CD8-positive, alpha-beta memory T cell (primary cell): ENCODE measurements around the gene SLC9A5. TPM values are rescaled to one million over a fixed set of nuclear protein-coding genes. Genes with fewer than 3 reads are reported as not detected.

Experiments
- CTCF ChIA-PET: fragments of 350-600 bp; sonication (Branson Sonifier 250); formaldehyde crosslinking; loops from one replicate; lab custom pipeline; 2021; ENCODE audit warnings: antibody characterized with exemption; lab: Charles Lee
- POLR2A ChIA-PET: fragments of 350-600 bp; sonication (Branson Sonifier 250); formaldehyde crosslinking; loops from one replicate; lab custom pipeline; 2021; ENCODE audit warnings: antibody characterized with exemption; lab: Charles Lee
- DNase-seq, 5 donors: peaks; one replicate each; pipeline versions ENCODE4 v3.0.0 to v3.0.0-alpha.2; 2020 to 2022; ENCODE audit warnings: mixed read lengths in 1 of 5
- H3K27ac ChIP-seq: one replicate; pipeline ENCODE4 v1.7.0; 2013; ENCODE audit warnings: low read depth, mild to moderate bottlenecking, low read length, moderate library complexity
- H3K27me3 ChIP-seq: 2 replicates; pipeline ENCODE4 v1.7.0; 2013; ENCODE audit warnings: low read length, mild to moderate bottlenecking; ENCODE audit not compliant: insufficient read depth, poor library complexity, severe bottlenecking
- H3K36me3 ChIP-seq: 2 replicates; pipeline ENCODE4 v1.7.0; 2013; ENCODE audit warnings: mild to moderate bottlenecking, low read length, moderate library complexity; ENCODE audit not compliant: insufficient read depth
- H3K4me1 ChIP-seq: 2 replicates; pipeline ENCODE4 v1.7.0; 2013; ENCODE audit warnings: mild to moderate bottlenecking, low read length, moderate library complexity; ENCODE audit not compliant: insufficient read depth
- H3K4me3 ChIP-seq: 2 replicates; pipeline ENCODE4 v1.7.0; 2013; ENCODE audit warnings: mild to moderate bottlenecking, low read length
- H3K9me3 ChIP-seq: 2 replicates; pipeline ENCODE4 v1.7.0; 2013; ENCODE audit warnings: mild to moderate bottlenecking, low read length
- H3K27ac Mint-ChIP-seq, 8 donors: one replicate each; pipeline ENCODE4 v1.8.0; 2020 to 2021; ENCODE audit warnings: mixed read lengths in 8 of 8, mild to moderate bottlenecking in 6 of 8, inconsistent platforms in 3 of 8, moderate library complexity in 3 of 8
- H3K27me3 Mint-ChIP-seq, 2 donors: one replicate each; pipeline ENCODE4 v1.8.0; 2020 to 2021; ENCODE audit warnings: mixed read lengths in 2 of 2, mild to moderate bottlenecking in 1 of 2, moderate library complexity in 1 of 2
- H3K36me3 Mint-ChIP-seq, 3 donors: one replicate each; pipeline ENCODE4 v1.8.0; 2020 to 2021; ENCODE audit warnings: mixed read lengths in 3 of 3, inconsistent platforms in 1 of 3, mild to moderate bottlenecking in 1 of 3
- H3K4me1 Mint-ChIP-seq, 3 donors: one replicate each; pipeline ENCODE4 v1.8.0; 2020 to 2021; ENCODE audit warnings: mixed read lengths in 3 of 3, inconsistent platforms in 1 of 3, mild to moderate bottlenecking in 1 of 3
- H3K4me3 Mint-ChIP-seq, 7 donors: one replicate each; pipeline ENCODE4 v1.8.0; 2020 to 2021; ENCODE audit warnings: mixed read lengths in 7 of 7, mild to moderate bottlenecking in 6 of 7, moderate library complexity in 4 of 7, inconsistent platforms in 2 of 7
- H3K9me3 Mint-ChIP-seq, 5 donors: one replicate each; pipeline ENCODE4 v1.8.0; 2020 to 2022; ENCODE audit warnings: mixed read lengths in 5 of 5, mild to moderate bottlenecking in 3 of 5, moderate library complexity in 2 of 5, inconsistent platforms in 1 of 5
- polyA plus RNA-seq: library from polyadenylated mRNA; unstranded; fragments of 300-500 nt; fragmentation: Illumina TruSeq; gene quantifications from one replicate; pipeline ENCODE4 v1.2.3, GENCODE V29; 2021
- total RNA-seq, 2 experiments: library from RNA; stranded (reverse); gene quantifications; one replicate each; pipeline ENCODE4 v1.2.3, GENCODE V29; 2021

Gene SLC9A5
- total and polyA plus RNA-seq, 3 experiments from 2014 or later: 5.2 TPM; not detected in 1

GRCh38 chr16:67233596-67233995 is 15.2 kb upstream of the SLC9A5 start:
- H3K27me3 ChIP-seq: no peaks in the 10 kb centered on the region
- peaks cover 5 to 13% (median 7%) of the 10 kb centered on the region in 3 donors for H3K4me1 Mint-ChIP-seq
- DNase-seq: no peak
- no peaks in the 10 kb centered on the region for H3K9me3 ChIP-seq
- CTCF ChIA-PET: no interaction called here
- POLR2A ChIA-PET: no interaction called here
- no peaks in the 10 kb centered on the region for H3K4me1 ChIP-seq
- peak overlapping the region in 1 of 7 donors; percentile 6 for H3K4me3 Mint-ChIP-seq
- H3K36me3 ChIP-seq: peaks cover 34% of the 10 kb centered on the region
- H3K27ac Mint-ChIP-seq: no peak overlapping the region
- H3K36me3 Mint-ChIP-seq: peaks cover 0 to 81% (median 7%) of the 10 kb centered on the region in 3 donors
- H3K4me3 ChIP-seq: no peak overlapping the region
- peaks cover 0 to 2% of the 10 kb centered on the region in 2 donors for H3K27me3 Mint-ChIP-seq
- H3K27ac ChIP-seq: no peak overlapping the region
- H3K9me3 Mint-ChIP-seq: no peaks in the 10 kb centered on the region

DNA sequence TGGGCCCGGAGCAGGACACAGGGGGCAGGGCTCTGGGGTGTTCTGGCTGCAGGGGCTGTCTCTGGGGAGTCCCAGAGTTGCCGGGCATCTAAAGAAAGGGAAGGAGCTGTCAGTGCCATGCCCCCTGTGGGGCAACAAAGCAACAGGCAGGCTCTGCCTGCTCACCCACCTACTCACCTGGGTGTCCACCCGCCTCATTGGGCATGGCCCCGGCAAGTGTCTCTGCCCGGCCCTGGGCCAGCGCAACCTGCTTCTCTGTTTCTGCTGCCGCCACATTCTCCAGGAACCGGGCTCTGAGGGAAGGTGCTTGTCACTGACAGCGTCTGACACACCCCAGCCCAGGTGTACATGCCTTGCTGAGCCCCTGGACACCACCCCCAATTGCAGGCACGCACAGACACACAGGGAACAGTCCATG is 14.6 kb upstream of the SLC9A5 start:
- DNase-seq: no peak
- peak overlapping the region in 2 of 8 donors; percentile 45 to 58 for H3K27ac Mint-ChIP-seq
- Histone ChIP-seq H3K4me3 (no peak overlapping the region), H3K36me3 (peaks cover 28% of the 10 kb centered on the region), H3K27me3 (no peaks in the 10 kb centered on the region), H3K9me3 (no peaks in the 10 kb centered on the region), H3K27ac (no peak overlapping the region), H3K4me1 (no peaks in the 10 kb centered on the region)
- no peaks in the 10 kb centered on the region for H3K9me3 Mint-ChIP-seq
- ChIA-PET POLR2A (no interaction called here), CTCF (no interaction called here)
- H3K36me3 Mint-ChIP-seq: peaks cover 0 to 81% (median 7%) of the 10 kb centered on the region in 3 donors
- peaks cover 5 to 8% (median 7%) of the 10 kb centered on the region in 3 donors for H3K4me1 Mint-ChIP-seq
- peaks cover 0 to 2% of the 10 kb centered on the region in 2 donors for H3K27me3 Mint-ChIP-seq
- H3K4me3 Mint-ChIP-seq: no peak overlapping the region

DNA sequence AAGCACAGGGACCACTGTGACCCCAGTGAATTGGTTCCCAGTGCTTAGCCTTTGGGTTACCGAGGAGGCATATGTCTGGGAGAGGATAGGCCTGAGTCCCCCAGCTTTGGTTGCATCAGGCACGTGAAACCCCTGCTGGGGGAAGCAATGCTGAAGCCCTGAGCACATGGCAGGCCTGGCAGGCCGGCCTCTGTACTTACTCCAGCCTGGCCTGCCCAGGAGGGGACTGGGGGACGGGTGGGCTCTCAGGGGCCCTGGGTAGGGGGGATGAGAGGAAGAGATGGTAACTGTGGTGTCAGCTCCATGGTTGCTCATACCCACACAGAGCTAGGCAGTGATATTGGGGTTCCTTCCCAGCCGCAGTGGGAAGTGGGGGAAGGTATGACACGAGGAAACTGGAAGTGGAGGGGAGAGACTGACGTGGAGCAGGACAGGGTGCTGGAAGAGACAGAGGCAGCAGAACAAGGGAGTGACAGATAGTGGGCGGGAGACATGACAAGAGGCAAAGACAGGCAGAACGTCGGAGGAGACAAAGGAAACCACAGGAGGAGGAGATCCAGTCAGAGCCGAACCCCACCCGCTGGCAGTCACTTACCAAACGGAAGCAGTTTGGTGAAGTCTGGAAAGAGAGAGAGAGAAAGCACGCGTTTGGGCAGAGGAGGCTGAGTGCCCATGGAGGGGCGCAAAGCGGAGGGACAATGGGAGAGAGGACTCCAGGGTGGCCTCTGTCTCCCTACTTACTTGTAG is 12.8 kb upstream of the SLC9A5 start:
- no peak overlapping the region for H3K27ac ChIP-seq
- CTCF ChIA-PET: interaction anchor here (1.1 to 2.8 kb wide), 3 partner anchors 8 to 12 kb away, joined by 3 to 8 read pairs (median 4); partner anchors contain the start of gene TMEM208
- H3K4me1 ChIP-seq: no peaks in the 10 kb centered on the region
- peaks cover 5 to 7% (median 6%) of the 10 kb centered on the region in 3 donors for H3K4me1 Mint-ChIP-seq
- POLR2A ChIA-PET: no interaction called here
- H3K36me3 Mint-ChIP-seq: peaks cover 0 to 70% (median 7%) of the 10 kb centered on the region in 3 donors
- DNase-seq: peak in 4 of 5 donors; percentile 23 to 66 (median 42)
- peak overlapping the region; percentile 69 to 96 (median 92) for H3K27ac Mint-ChIP-seq
- no peaks in the 10 kb centered on the region for H3K27me3 ChIP-seq
- peak overlapping the region; percentile 38 to 86 (median 61) for H3K4me3 Mint-ChIP-seq
- peaks cover 24% of the 10 kb centered on the region for H3K36me3 ChIP-seq
- no peaks in the 10 kb centered on the region for H3K9me3 ChIP-seq
- H3K4me3 ChIP-seq: no peak overlapping the region
- H3K9me3 Mint-ChIP-seq: no peaks in the 10 kb centered on the region
- peaks cover 0 to 2% of the 10 kb centered on the region in 2 donors for H3K27me3 Mint-ChIP-seq

- Histone ChIP-seq H3K27me3 (no peaks in the 10 kb centered on the region), H3K9me3 (no peaks in the 10 kb centered on the region), H3K4me3 (no peak overlapping the region), H3K36me3 (peaks cover 17% of the 10 kb centered on the region), H3K27ac (no peak overlapping the region), H3K4me1 (no peaks in the 10 kb centered on the region)
- Mint-ChIP-seq H3K9me3 (no peaks in the 10 kb centered on the region), H3K4me3 (peak overlapping the region in 6 of 7 donors; percentile 38 to 71 (median 57)), H3K36me3 (peaks cover 0 to 62% (median 7%) of the 10 kb centered on the region in 3 donors), H3K27me3 (peaks cover 0 to 2% of the 10 kb centered on the region in 2 donors), H3K27ac (peak overlapping the region; percentile 69 to 96 (median 92)), H3K4me1 (peaks cover 7 to 11% (median 8%) of the 10 kb centered on the region in 3 donors)
- POLR2A ChIA-PET: interaction anchor here (1.8 kb wide), 1 partner anchor 10 kb away, joined by 7 read pairs; the partner anchor contains the start of gene TMEM208
- DNase-seq: peak; percentile 60 to 75 (median 64)
- CTCF ChIA-PET: interaction anchor here (1.2 to 2.8 kb wide), 2 partner anchors 9 to 42 kb away, joined by 4 to 8 read pairs; partner anchors contain the start of gene TMEM208
Measured at GRCh38 chr16:67236563-67237395, 12.0 kb upstream of the SLC9A5 start.

GRCh38 chr16:67237396-67238277 is 11.1 kb upstream of the SLC9A5 start:
- DNase-seq: no peak
- no peak overlapping the region for H3K27ac ChIP-seq
- no peak overlapping the region for H3K4me3 Mint-ChIP-seq
- H3K9me3 ChIP-seq: no peaks in the 10 kb centered on the region
- ChIA-PET POLR2A (interaction anchor here (1.8 kb wide), 1 partner anchor 10 kb away, joined by 7 read pairs; the partner anchor contains the start of gene TMEM208), CTCF (interaction anchor here (1.2 to 2.8 kb wide), 2 partner anchors 10 to 41 kb away, joined by 4 to 8 read pairs; partner anchors contain the start of gene TMEM208)
- peaks cover 7 to 11% (median 8%) of the 10 kb centered on the region in 3 donors for H3K4me1 Mint-ChIP-seq
- H3K4me3 ChIP-seq: no peak overlapping the region
- H3K4me1 ChIP-seq: no peaks in the 10 kb centered on the region
- no peaks in the 10 kb centered on the region for H3K27me3 ChIP-seq
- peak overlapping the region in 4 of 8 donors; percentile 47 to 78 (median 67) for H3K27ac Mint-ChIP-seq
- H3K27me3 Mint-ChIP-seq: peaks cover 0 to 2% of the 10 kb centered on the region in 2 donors
- H3K36me3 Mint-ChIP-seq: peaks cover 0 to 60% (median 7%) of the 10 kb centered on the region in 3 donors
- no peaks in the 10 kb centered on the region for H3K9me3 Mint-ChIP-seq
- H3K36me3 ChIP-seq: peaks cover 16% of the 10 kb centered on the region

GRCh38 chr16:67238278-67238575 is 10.6 kb upstream of the SLC9A5 start:
- H3K9me3 ChIP-seq: no peaks in the 10 kb centered on the region
- Mint-ChIP-seq H3K4me3 (no peak overlapping the region), H3K27ac (peak overlapping the region in 1 of 8 donors; percentile 80), H3K27me3 (peaks cover 0 to 2% of the 10 kb centered on the region in 2 donors), H3K36me3 (peaks cover 0 to 59% (median 7%) of the 10 kb centered on the region in 3 donors), H3K4me1 (peaks cover 7 to 11% (median 8%) of the 10 kb centered on the region in 3 donors), H3K9me3 (no peaks in the 10 kb centered on the region)
- no peaks in the 10 kb centered on the region for H3K4me1 ChIP-seq
- ChIA-PET POLR2A (interaction anchor here (1.8 kb wide), 1 partner anchor 11 kb away, joined by 7 read pairs; the partner anchor contains the start of gene TMEM208), CTCF (interaction anchor here (1.2 to 2.8 kb wide), 2 partner anchors 11 to 40 kb away, joined by 4 to 8 read pairs; partner anchors contain the start of gene TMEM208)
- H3K27me3 ChIP-seq: no peaks in the 10 kb centered on the region
- H3K4me3 ChIP-seq: no peak overlapping the region
- DNase-seq: no peak
- no peak overlapping the region for H3K27ac ChIP-seq
- H3K36me3 ChIP-seq: peaks cover 16% of the 10 kb centered on the region
